Keratinocyte (primary cell): ENCODE measurements around the gene IL1A. TPM values are rescaled to one million over a fixed set of nuclear protein-coding genes. Genes with fewer than 3 reads are reported as not detected.
A peak's percentile ranks its signal among the peaks of the same experiment; 100 is the strongest.

Source experiments
- DNase-seq: peaks from one replicate; pipeline ENCODE4 v3.0.0-alpha.2; 2011; ENCODE audit warnings: low read depth, missing footprints, low spot score
- FAIRE-seq: peaks from 2 replicates; lab custom pipeline; 2011; peaks lifted over from hg19 to GRCh38; lab: Jason Lieb, UNC
- H2AFZ ChIP-seq: 2 replicates; pipeline ENCODE4 v1.6.0; 2012; ENCODE audit warnings: low read length, control low read depth, inconsistent platforms; ENCODE audit not compliant: control insufficient read depth
- H3K27ac ChIP-seq: 2 replicates; pipeline ENCODE4 v1.5.1; 2011; ENCODE audit warnings: low read length; ENCODE audit not compliant: control insufficient read depth, insufficient read depth
- H3K27me3 ChIP-seq: 3 replicates; pipeline ENCODE4 v1.6.0; 2011; ENCODE audit warnings: low read length; ENCODE audit not compliant: control insufficient read depth, insufficient read depth; ENCODE audit errors: extremely low read depth
- H3K36me3 ChIP-seq, 2 experiments: 2 replicates in 1 of 2; 3 replicates in 1 of 2; pipeline ENCODE4 v1.5.1; 2011; ENCODE audit warnings: low read length in 2 of 2, mild to moderate bottlenecking in 1 of 2; ENCODE audit not compliant: control insufficient read depth in 2 of 2, insufficient read depth in 2 of 2; ENCODE audit errors: extremely low read depth in 1 of 2
- H3K4me1 ChIP-seq: 3 replicates; pipeline ENCODE4 v1.5.1; 2011; ENCODE audit warnings: low read length; ENCODE audit not compliant: control insufficient read depth, insufficient read depth; ENCODE audit errors: extremely low read depth
- H3K4me2 ChIP-seq: 3 replicates; pipeline ENCODE4 v1.6.0; 2011; ENCODE audit warnings: low read depth, low read length; ENCODE audit not compliant: control insufficient read depth, insufficient read depth; ENCODE audit errors: extremely low read depth
- H3K4me3 ChIP-seq, 3 experiments: fragments of 200-600 bp in 1 of 3; sonication (generic) in 1 of 3; 2 replicates in 2 of 3; 3 replicates in 1 of 3; pipeline ENCODE4 v1.5.1; 2011 to 2016; ENCODE audit warnings: low read length in 3 of 3, mild to moderate bottlenecking in 3 of 3, control low read depth in 2 of 3, inconsistent platforms in 1 of 3, low read depth in 1 of 3, mixed read lengths in 1 of 3, mixed run types in 1 of 3, moderate library complexity in 1 of 3; ENCODE audit not compliant: control insufficient read depth in 2 of 3, insufficient read depth in 2 of 3; ENCODE audit errors: extremely low read depth in 1 of 3
- H3K79me2 ChIP-seq: 2 replicates; pipeline ENCODE4 v1.6.0; 2012; ENCODE audit warnings: low read length; ENCODE audit not compliant: control insufficient read depth, insufficient read depth
- H3K9ac ChIP-seq: 3 replicates; pipeline ENCODE4 v1.6.0; 2011; ENCODE audit warnings: low read length; ENCODE audit not compliant: control insufficient read depth, insufficient read depth; ENCODE audit errors: extremely low read depth
- H3K9me1 ChIP-seq: 3 replicates; pipeline ENCODE4 v1.6.0; 2011; ENCODE audit warnings: low read length; ENCODE audit not compliant: control insufficient read depth, insufficient read depth; ENCODE audit errors: extremely low read depth
- H3K9me3 ChIP-seq: 2 replicates; pipeline ENCODE4 v1.5.1; 2012; ENCODE audit warnings: low read depth, low read length; ENCODE audit not compliant: control insufficient read depth
- H4K20me1 ChIP-seq: 3 replicates; pipeline ENCODE4 v1.6.0; 2011; ENCODE audit warnings: low read length; ENCODE audit not compliant: control insufficient read depth, insufficient read depth; ENCODE audit errors: extremely low read depth
- EZH2 ChIP-seq: IDR thresholded peaks from one replicate; pipeline ENCODE4 v1.6.1; 2012; ENCODE audit warnings: inconsistent platforms, mild to moderate bottlenecking, low read length, moderate library complexity
- dilution Hi-C: fragments of 300-500 bp; cut with MboI; formaldehyde crosslinking; loops from one replicate; pipeline ENCODE4 v1.7.0; 2020; ENCODE audit warnings: low sequenced_read_pairs; ENCODE audit not compliant: extremely low pct_ligation_motif_present
- polyA plus RNA-seq, 5 experiments: library from polyadenylated mRNA; depleted of rRNA in 3 of 5; stranded (reverse) in 3 of 5; stranded (forward) in 1 of 5; unstranded in 1 of 5; fragments of >200 nt; gene quantifications; 1 replicate in 1 of 5; 2 replicates in 3 of 5; 3 replicates in 1 of 5; pipeline versions ENCODE4 v1.2.1 to v1.2.3, GENCODE V29; 2011 to 2012; ENCODE audit warnings: missing spikeins in 2 of 5, low read depth in 1 of 5, low replicate concordance in 1 of 5
- TF ChIP-seq, protein P1 (sequence below), 3 experiments: IDR thresholded peaks in 1 of 3; conservative IDR thresholded peaks in 1 of 3; optimal IDR thresholded peaks in 1 of 3; 2 replicates in 2 of 3; 3 replicates in 1 of 3; pipeline versions ENCODE3 to v1.5.1; 2011; ENCODE audit warnings: low read length in 3 of 3, mild to moderate bottlenecking in 3 of 3, moderate library complexity in 2 of 3, control low read depth in 1 of 3, inconsistent platforms in 1 of 3; ENCODE audit not compliant: insufficient read depth in 2 of 3; ENCODE audit errors: extremely low read depth in 1 of 3

The IL1A gene
- polyA plus RNA-seq, 1 donor (not counting 4 experiments of a cell fraction or from before 2014, with no cell fraction given) = 269 TPM

DNA sequence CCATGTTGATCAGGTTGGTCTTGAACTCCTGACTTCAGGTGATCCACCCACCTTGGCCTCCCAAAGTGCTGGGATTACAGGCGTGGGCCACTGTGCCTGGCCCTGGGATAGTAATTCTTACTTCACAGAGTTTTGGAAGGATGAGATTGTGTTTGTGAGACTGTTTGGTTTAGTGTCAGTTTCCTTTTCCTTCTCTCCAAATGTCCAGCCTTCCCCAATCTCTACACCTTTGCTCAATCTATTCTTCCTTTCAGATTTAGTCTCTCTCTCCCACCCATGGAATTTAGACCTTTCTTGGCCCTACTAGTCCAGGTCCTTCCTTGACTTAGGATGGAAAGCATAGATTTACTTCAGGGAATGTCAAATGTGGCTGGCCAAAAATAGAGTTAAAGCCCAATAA is 12.2 kb upstream of the IL1A start:
- Histone ChIP-seq H3K27ac (peak overlapping the region; percentile 97), H3K4me2 (no peak overlapping the region), H3K9me1 (no peaks in the 10 kb centered on the region), H3K79me2 (no peaks in the 10 kb centered on the region), H4K20me1 (no peaks in the 10 kb centered on the region), H3K36me3 (no peaks in the 10 kb centered on the region), H3K27me3 (no peaks in the 10 kb centered on the region), H3K9me3 (no peaks in the 10 kb centered on the region), H3K9ac (no peak overlapping the region), H2AFZ (no peak overlapping the region), H3K4me1 (peaks cover 42% of the 10 kb centered on the region), H3K4me3 (no peak overlapping the region)
- dilution Hi-C loops = no loop called here
- DNase-seq = no peak
- TF ChIP-seq EZH2 = no peak
- TF ChIP-seq, protein P1, sequence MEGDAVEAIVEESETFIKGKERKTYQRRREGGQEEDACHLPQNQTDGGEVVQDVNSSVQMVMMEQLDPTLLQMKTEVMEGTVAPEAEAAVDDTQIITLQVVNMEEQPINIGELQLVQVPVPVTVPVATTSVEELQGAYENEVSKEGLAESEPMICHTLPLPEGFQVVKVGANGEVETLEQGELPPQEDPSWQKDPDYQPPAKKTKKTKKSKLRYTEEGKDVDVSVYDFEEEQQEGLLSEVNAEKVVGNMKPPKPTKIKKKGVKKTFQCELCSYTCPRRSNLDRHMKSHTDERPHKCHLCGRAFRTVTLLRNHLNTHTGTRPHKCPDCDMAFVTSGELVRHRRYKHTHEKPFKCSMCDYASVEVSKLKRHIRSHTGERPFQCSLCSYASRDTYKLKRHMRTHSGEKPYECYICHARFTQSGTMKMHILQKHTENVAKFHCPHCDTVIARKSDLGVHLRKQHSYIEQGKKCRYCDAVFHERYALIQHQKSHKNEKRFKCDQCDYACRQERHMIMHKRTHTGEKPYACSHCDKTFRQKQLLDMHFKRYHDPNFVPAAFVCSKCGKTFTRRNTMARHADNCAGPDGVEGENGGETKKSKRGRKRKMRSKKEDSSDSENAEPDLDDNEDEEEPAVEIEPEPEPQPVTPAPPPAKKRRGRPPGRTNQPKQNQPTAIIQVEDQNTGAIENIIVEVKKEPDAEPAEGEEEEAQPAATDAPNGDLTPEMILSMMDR (optimal IDR thresholded peaks at IDR 0.05 in 1 of 3, IDR thresholded peaks at IDR 0.05 in 1 of 3, conservative IDR thresholded peaks at IDR 0.05 in 1 of 3; ENCODE audit: extremely low read depth in 1 of 3, insufficient read depth in 2 of 3, low read length in 3 of 3) = no peak
- FAIRE-seq = no peak

DNA sequence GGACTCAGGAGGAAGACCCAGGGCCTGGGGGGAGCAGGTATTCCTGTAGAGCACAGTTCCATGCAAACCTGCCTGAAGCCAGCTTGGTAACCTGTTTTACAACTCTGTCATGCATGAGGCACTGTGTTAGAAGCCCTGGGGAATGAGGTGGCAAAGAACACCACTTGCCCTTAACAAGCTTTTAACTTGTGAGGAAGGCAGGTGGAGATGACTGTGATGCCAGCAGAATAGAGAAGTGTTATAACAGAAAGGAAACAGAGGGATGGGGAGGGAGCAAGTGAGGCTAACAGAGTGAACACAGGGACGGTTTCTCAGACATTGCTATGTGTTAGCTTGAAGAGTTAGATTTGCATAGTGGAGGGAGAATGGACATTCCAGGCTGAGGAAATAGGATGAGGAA is 11.5 kb upstream of the IL1A start:
- peak overlapping the region; percentile 97 for H3K27ac ChIP-seq
- no peak overlapping the region for H3K4me3 ChIP-seq
- H4K20me1 ChIP-seq = no peaks in the 10 kb centered on the region
- no peaks in the 10 kb centered on the region for H3K36me3 ChIP-seq
- dilution Hi-C loops = no loop called here
- TF ChIP-seq, protein P1 (optimal IDR thresholded peaks at IDR 0.05 in 1 of 3, IDR thresholded peaks at IDR 0.05 in 1 of 3, conservative IDR thresholded peaks at IDR 0.05 in 1 of 3; ENCODE audit: extremely low read depth in 1 of 3, insufficient read depth in 2 of 3, low read length in 3 of 3) = peak in 1 of 3 experiments; percentile 10
- TF ChIP-seq EZH2 = no peak
- H2AFZ ChIP-seq = no peak overlapping the region
- no peaks in the 10 kb centered on the region for H3K9me3 ChIP-seq
- no peaks in the 10 kb centered on the region for H3K79me2 ChIP-seq
- peak overlapping the region; percentile 74 for H3K9ac ChIP-seq
- no peaks in the 10 kb centered on the region for H3K27me3 ChIP-seq
- peak overlapping the region; percentile 74 for H3K4me2 ChIP-seq
- no peaks in the 10 kb centered on the region for H3K9me1 ChIP-seq
- DNase-seq = no peak
- peaks cover 47% of the 10 kb centered on the region for H3K4me1 ChIP-seq
- peak; percentile 96 for FAIRE-seq
